Epithelial cell of proximal tubule (primary cell): ENCODE results near the gene TMEM225B. TPM values are rescaled to one million over a fixed set of nuclear protein-coding genes. Genes with fewer than 3 reads are reported as not detected.
"Not testable (repeated sequence)": the region's sequence is repeated elsewhere in the genome, so short reads cannot be mapped to it uniquely, and the experiment has no call there.

Experiments
- DNase-seq: peaks from one replicate; pipeline ENCODE4 v3.0.0-alpha.2; 2011; ENCODE audit warnings: low read depth
- H3K4me3 ChIP-seq: 2 replicates; pipeline ENCODE4 v1.5.1; 2011; ENCODE audit warnings: low read depth, mild to moderate bottlenecking, low read length
- total RNA-seq: library from RNA; depleted of rRNA; stranded (reverse); fragments of >200 nt; gene quantifications from 2 replicates; pipeline ENCODE4 v1.2.3, GENCODE V29; 2015
- TF ChIP-seq, protein P1 (sequence below): conservative IDR thresholded peaks from 2 replicates; pipeline ENCODE4 v1.5.1; 2012; ENCODE audit warnings: low read depth, mild to moderate bottlenecking, low read length

The TMEM225B gene
- total RNA-seq, 1 donor from 2014 or later: 0.17 TPM

DNA sequence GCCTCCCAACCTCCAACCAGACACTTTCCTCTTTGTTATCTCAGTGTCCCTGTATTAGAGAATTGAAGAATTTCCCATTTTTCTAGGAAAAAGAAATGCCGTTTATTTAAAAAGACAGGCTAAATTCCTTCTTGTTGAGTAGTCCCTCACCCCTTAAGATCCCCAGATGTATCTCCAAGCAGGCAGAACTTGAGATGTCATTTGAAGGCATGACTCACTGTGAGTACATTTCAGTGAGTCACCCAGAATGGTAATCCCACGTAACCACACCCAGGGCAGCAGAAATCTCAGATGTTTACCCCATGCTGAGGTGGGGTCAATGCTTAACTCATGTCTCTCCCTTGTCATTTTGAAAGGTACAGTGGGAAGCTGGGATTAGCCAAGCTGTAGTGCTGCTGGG is 35.2 kb upstream of the TMEM225B start:
- peak; percentile 96 for DNase-seq
- TF ChIP-seq, protein P1, sequence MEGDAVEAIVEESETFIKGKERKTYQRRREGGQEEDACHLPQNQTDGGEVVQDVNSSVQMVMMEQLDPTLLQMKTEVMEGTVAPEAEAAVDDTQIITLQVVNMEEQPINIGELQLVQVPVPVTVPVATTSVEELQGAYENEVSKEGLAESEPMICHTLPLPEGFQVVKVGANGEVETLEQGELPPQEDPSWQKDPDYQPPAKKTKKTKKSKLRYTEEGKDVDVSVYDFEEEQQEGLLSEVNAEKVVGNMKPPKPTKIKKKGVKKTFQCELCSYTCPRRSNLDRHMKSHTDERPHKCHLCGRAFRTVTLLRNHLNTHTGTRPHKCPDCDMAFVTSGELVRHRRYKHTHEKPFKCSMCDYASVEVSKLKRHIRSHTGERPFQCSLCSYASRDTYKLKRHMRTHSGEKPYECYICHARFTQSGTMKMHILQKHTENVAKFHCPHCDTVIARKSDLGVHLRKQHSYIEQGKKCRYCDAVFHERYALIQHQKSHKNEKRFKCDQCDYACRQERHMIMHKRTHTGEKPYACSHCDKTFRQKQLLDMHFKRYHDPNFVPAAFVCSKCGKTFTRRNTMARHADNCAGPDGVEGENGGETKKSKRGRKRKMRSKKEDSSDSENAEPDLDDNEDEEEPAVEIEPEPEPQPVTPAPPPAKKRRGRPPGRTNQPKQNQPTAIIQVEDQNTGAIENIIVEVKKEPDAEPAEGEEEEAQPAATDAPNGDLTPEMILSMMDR: no peak
- H3K4me3 ChIP-seq: no peak overlapping the region

DNA sequence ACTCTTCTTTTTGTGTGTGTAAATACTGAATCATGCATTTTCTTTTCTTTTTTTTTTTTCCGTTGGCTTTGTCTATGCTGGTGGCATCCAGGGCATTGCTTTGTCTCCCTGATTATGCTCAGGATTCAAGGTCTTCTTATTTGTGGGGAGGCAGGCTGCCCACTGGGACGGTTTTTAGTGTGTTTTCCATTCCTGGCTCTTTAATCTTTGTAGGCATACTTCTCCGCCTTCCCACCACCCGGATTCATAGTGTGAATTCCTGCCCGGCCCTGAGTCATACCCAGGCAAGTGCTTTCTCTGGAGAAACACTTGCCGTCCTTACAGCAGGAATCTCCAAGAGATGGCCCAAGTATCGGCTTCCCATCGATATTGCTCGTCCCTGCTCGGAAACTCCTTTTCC is 34.4 kb upstream of the TMEM225B start:
- H3K4me3 ChIP-seq: no peak overlapping the region
- no peak for DNase-seq
- TF ChIP-seq, protein P1: no peak

DNA sequence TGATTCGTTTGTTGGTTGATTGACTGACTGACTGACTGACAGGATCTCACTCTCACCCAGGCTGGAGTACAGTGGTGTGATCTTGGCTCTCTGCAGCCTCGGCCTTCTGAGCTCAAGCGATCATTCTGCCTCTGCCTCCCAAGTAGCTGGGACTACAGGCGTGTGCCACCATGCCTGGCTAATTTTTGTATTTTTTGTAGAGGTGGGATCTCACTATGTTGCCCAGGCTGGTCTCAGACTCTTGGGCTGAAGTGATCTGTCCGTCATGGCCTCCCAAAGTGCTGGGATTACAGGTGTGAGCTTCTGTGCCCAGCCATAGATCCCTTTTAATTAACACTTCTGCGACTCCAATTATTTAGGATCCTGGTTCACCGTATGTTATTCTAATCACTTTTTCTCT is 29.3 kb upstream of the TMEM225B start:
- H3K4me3 ChIP-seq, DNase-seq: not testable (repeated sequence)

DNA sequence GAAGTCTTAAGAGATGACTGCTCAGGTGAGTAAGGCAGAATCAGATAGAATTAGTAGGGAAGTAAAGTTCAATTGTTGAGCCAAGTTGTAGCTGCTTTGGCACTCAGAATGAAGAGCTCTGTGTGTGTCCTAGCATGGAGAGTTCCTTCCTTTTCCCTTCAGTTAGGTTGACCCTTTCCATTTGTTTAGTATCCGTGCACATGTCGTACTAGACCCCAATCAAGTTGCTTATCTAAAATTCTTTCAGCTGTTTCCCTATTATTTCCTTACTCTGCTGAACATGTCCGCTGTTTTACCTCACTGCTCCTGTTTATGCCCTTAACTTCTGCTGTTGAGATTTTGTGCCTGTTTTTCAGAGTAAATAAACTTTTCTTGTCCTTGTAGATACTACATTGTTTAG is 26.3 kb upstream of the TMEM225B start:
- DNase-seq: no peak
- no peak overlapping the region for H3K4me3 ChIP-seq
- TF ChIP-seq, protein P1: no peak

DNA sequence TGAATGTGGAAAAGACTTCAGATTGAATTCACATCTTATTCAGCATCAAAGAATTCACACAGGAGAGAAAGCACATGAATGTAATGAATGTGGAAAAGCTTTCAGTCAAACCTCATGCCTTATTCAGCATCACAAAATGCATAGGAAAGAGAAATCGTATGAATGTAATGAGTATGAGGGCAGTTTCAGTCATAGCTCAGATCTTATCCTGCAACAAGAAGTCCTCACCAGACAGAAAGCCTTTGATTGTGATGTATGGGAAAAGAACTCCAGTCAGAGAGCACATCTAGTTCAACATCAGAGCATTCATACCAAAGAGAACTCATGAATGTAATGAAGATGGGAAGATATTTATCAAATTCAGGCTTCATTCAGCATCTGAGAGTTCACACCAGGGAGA is 24.8 kb upstream of the TMEM225B start:
- H3K4me3 ChIP-seq: no peak overlapping the region
- no peak for DNase-seq
- TF ChIP-seq, protein P1: no peak

DNA sequence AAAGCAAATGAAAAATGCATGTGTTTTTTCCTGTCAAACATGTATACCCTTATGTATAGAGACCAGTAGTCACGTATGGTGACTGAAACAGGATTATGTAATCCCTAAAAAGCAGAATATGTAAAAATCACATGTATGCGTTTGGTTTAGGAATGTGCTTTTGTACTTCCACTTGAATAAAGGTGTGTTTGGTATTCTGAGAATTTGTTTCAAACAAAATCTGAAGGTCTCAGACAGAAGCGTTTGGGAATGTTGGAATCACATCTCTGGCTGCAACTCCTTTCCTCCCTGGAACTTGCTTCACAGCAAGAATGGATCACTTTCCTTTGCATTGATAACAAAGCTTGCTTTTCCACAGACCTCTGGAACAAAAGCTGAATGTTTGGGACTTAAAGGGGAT is 21.8 kb upstream of the TMEM225B start:
- no peak overlapping the region for H3K4me3 ChIP-seq
- TF ChIP-seq, protein P1: no peak
- no peak for DNase-seq

DNA sequence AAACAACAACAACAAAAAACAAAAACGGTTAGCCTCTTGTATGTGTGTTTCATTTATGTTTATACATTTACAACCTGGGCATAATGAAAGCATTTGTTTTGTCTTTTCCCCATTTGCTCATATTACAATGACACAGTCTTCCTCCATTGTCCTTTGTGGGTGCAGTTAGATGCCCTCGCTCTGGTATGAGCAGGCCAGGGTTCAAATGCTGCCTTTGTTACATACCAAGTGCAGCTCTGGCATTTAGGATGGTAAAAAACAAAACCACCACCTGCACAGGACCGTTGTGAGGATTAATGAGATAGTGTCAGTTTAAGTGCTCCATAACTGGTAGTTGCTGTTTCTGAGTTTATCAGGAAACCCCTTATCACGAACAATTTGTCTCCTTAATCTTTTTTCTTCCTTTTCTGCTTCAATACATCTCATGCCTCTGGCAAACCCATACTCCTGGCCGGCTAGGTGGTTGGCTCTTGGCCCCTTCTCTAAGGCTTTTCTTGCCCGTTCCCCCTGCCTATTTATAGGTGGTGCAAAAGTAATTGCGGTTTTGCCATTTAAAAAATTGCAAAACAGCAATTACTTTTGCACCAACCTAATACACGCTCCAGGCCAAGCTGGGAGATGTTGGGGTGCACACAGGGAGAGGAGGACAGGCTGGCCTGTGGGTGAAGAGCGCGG is 18.6 kb upstream of the TMEM225B start:
- TF ChIP-seq, protein P1: no peak
- DNase-seq: no peak
- peak overlapping the region; percentile 64 for H3K4me3 ChIP-seq
